ENCODE results near the gene PDE1C.
A peak's percentile ranks its signal among the peaks of the same experiment; 100 is the strongest.

PDE1C gene

GRCh38 chr7:31939076-31939475 is 131.1 kb downstream of the PDE1C start:
- DNase-seq (ENCODE audit: low spot score) (no peak), ATAC-seq (ENCODE audit: low read depth) (no peak)
- H3K27me3 ChIP-seq (ENCODE audit: insufficient read depth, poor library complexity, severe bottlenecking), result no peaks in the 10 kb centered on the region
- TF ChIP-seq CTCF (IDR thresholded peaks at IDR 0.05; ENCODE audit: poor library complexity, severe bottlenecking), result peak; percentile 11
- peak overlapping the region; percentile 89 for H3K27ac ChIP-seq (ENCODE audit: poor library complexity, severe bottlenecking)
- no peaks in the 10 kb centered on the region for H3K9me3 ChIP-seq (ENCODE audit: severe bottlenecking)
- no peak overlapping the region for H3K4me3 ChIP-seq (ENCODE audit: severe bottlenecking)
- H3K36me3 ChIP-seq (ENCODE audit: low read depth), result no peaks in the 10 kb centered on the region
- H3K4me1 ChIP-seq (ENCODE audit: insufficient read depth, poor library complexity, severe bottlenecking), result peaks cover 47% of the 10 kb centered on the region

GRCh38 chr7:31938650-31939049 is 131.6 kb downstream of the PDE1C start:
- peaks cover 52% of the 10 kb centered on the region for H3K4me1 ChIP-seq (ENCODE audit: insufficient read depth, poor library complexity, severe bottlenecking)
- no peaks in the 10 kb centered on the region for H3K36me3 ChIP-seq (ENCODE audit: low read depth)
- DNase-seq (ENCODE audit: low spot score) (no peak), ATAC-seq (ENCODE audit: low read depth) (peak; percentile 77)
- TF ChIP-seq CTCF (IDR thresholded peaks at IDR 0.05; ENCODE audit: poor library complexity, severe bottlenecking), result peak; percentile 36
- no peaks in the 10 kb centered on the region for H3K9me3 ChIP-seq (ENCODE audit: severe bottlenecking)
- no peak overlapping the region for H3K4me3 ChIP-seq (ENCODE audit: severe bottlenecking)
- no peaks in the 10 kb centered on the region for H3K27me3 ChIP-seq (ENCODE audit: insufficient read depth, poor library complexity, severe bottlenecking)
- H3K27ac ChIP-seq (ENCODE audit: poor library complexity, severe bottlenecking), result peak overlapping the region; percentile 89

- no peaks in the 10 kb centered on the region for H3K27me3 ChIP-seq (ENCODE audit: insufficient read depth, poor library complexity, severe bottlenecking)
Measured at GRCh38 chr7:31937982-31938381, 132.2 kb downstream of the PDE1C start.

GRCh38 chr7:31935124-31936054 is 134.8 kb downstream of the PDE1C start:
- no peak overlapping the region for H3K4me3 ChIP-seq (ENCODE audit: severe bottlenecking)

More at GRCh38 chr7:31937982-31938381, 132.2 kb downstream of the PDE1C start:
- peaks cover 55% of the 10 kb centered on the region for H3K4me1 ChIP-seq (ENCODE audit: insufficient read depth, poor library complexity, severe bottlenecking)
- H3K27ac ChIP-seq (ENCODE audit: poor library complexity, severe bottlenecking), result peak overlapping the region; percentile 89
- H3K36me3 ChIP-seq (ENCODE audit: low read depth), result no peaks in the 10 kb centered on the region
- ATAC-seq (ENCODE audit: low read depth) (0 out of 3 replicates have a peak, but pooled peaks have one; percentile 11), DNase-seq (ENCODE audit: low spot score) (no peak)
- H3K4me3 ChIP-seq (ENCODE audit: severe bottlenecking), result no peak overlapping the region
- no peaks in the 10 kb centered on the region for H3K9me3 ChIP-seq (ENCODE audit: severe bottlenecking)
- no peak for TF ChIP-seq CTCF (IDR thresholded peaks at IDR 0.05; ENCODE audit: poor library complexity, severe bottlenecking)

More at GRCh38 chr7:31935124-31936054, 134.8 kb downstream of the PDE1C start:
- peak; percentile 65 for DNase-seq (ENCODE audit: low spot score)
- no peaks in the 10 kb centered on the region for H3K9me3 ChIP-seq (ENCODE audit: severe bottlenecking)
- peak; percentile 43; the same call in 2 of the 3 replicates for ATAC-seq (ENCODE audit: low read depth)
- no peaks in the 10 kb centered on the region for H3K36me3 ChIP-seq (ENCODE audit: low read depth)
- no peaks in the 10 kb centered on the region for H3K27me3 ChIP-seq (ENCODE audit: insufficient read depth, poor library complexity, severe bottlenecking)
- TF ChIP-seq CTCF (IDR thresholded peaks at IDR 0.05; ENCODE audit: poor library complexity, severe bottlenecking), result no peak
- H3K27ac ChIP-seq (ENCODE audit: poor library complexity, severe bottlenecking), result peak overlapping the region; percentile 89
- peaks cover 55% of the 10 kb centered on the region for H3K4me1 ChIP-seq (ENCODE audit: insufficient read depth, poor library complexity, severe bottlenecking)

Measured in RWPE2 (cell line).